HFF-Myc (cell line): ENCODE measurements around the gene SCTR.
A peak's percentile ranks its signal among the peaks of the same experiment; 100 is the strongest.

Experiments used
- DNase-seq: peaks from one replicate; pipeline ENCODE4 v3.0.0-alpha.2; 2011; ENCODE audit warnings: low read depth; ENCODE audit errors: extremely low read depth
- H3K4me3 ChIP-seq: replicated peaks from 2 replicates; pipeline ENCODE4 v1.5.1; 2011; ENCODE audit warnings: low read depth, mild to moderate bottlenecking, control low read depth, low read length
- TF ChIP-seq, protein P1 (sequence below): IDR thresholded peaks from 2 replicates; pipeline ENCODE4 v1.5.1; 2012; ENCODE audit warnings: mild to moderate bottlenecking, low read depth, low read length, control low read depth; ENCODE audit errors: missing control alignments

The SCTR gene

DNA sequence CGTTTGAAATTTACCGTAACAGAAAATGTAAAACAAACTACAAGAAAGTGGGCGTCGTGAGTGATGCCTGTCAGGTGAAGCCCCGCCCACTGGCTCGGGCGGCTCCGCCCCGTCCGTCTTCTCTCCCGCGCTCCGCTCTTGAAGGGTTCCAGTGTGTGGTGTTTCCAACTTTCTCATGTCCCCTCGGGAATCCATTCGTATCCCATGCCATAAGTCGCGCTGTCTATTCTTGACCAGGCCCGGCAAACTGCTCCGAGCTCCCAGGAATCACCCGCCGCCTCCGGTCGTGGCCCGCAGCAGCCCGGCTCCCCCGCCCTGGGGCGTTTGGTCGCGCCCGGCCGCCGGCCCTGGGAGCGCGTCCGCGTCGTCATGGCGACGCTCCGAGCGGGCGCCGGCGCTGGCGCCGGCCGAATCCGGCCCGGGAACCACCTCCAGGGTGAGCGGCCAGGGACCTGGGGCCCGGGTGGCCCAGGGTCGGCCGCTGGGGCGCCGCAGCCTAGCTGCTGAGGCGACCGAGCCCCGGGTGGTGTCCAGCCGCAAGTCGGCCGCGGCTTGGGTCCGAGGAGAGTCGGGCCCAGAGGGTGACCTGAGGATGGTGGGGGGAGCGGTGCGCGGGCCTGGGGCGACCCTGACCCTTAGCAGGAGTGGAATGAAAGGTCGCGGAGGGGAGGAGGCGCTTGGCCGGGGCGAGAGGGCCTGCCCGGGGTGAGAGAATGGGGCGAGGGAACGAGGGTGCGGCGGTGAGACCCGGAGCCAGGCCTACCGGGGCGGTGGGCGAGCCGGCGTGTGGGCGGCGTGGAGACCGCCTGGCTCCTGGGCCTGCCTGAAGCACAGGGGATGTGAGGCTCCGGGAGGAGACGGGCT is 20.0 kb upstream of the SCTR start, which contains the start of gene CFAP221:
CFAP221 (plus strand) TSS at position 375 of the 864 bp plus-strand sequence. CDS start 1,683 bp downstream, outside the sequence.
- TF ChIP-seq, protein P1, sequence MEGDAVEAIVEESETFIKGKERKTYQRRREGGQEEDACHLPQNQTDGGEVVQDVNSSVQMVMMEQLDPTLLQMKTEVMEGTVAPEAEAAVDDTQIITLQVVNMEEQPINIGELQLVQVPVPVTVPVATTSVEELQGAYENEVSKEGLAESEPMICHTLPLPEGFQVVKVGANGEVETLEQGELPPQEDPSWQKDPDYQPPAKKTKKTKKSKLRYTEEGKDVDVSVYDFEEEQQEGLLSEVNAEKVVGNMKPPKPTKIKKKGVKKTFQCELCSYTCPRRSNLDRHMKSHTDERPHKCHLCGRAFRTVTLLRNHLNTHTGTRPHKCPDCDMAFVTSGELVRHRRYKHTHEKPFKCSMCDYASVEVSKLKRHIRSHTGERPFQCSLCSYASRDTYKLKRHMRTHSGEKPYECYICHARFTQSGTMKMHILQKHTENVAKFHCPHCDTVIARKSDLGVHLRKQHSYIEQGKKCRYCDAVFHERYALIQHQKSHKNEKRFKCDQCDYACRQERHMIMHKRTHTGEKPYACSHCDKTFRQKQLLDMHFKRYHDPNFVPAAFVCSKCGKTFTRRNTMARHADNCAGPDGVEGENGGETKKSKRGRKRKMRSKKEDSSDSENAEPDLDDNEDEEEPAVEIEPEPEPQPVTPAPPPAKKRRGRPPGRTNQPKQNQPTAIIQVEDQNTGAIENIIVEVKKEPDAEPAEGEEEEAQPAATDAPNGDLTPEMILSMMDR = no peak
- peak; percentile 10 for DNase-seq
- peak within 1 kb of the TSS; percentile 31 for H3K4me3 ChIP-seq

DNA sequence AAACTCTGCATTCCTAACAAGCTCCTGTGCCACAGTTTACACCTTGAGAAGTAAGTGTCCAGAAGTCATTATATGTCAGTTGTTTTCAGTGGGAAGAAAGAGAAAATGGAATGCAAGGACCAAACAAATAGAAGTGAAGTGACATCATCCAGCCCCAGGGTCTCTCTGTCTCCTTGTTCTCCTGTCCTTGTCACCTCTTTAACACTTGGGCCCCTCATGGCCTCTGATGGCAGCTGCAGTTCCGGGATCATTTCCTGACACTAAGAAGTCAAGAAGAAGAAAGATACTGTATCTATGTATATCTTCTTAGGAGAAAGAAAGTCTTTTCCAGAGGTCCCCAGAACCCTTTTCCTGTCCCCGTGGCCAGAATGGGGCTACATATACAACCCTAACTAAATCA is 17.2 kb upstream of the SCTR start:
- H3K4me3 ChIP-seq = no peak overlapping the region
- no peak for DNase-seq
- TF ChIP-seq, protein P1 = no peak

DNA sequence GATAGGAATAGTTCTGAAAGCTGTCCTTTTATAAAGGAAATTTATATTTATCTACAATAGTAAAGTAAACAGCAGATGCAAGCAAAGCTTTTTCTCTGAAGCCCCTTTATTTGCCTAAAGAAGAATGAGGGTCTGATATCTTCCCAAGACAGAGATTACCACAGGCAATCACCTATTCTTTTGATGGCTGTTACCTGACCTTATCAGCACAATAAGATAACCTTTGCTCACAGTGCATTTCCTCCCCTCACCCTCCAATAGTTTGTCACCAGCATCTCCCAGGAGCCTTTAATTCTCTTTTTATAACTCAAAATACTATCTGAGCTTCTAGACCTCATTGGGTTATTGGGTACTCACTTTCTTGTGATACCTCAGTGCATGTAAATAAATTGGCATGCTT is 13.5 kb upstream of the SCTR start:
- TF ChIP-seq, protein P1 = no peak
- no peak for DNase-seq
- no peak overlapping the region for H3K4me3 ChIP-seq

DNA sequence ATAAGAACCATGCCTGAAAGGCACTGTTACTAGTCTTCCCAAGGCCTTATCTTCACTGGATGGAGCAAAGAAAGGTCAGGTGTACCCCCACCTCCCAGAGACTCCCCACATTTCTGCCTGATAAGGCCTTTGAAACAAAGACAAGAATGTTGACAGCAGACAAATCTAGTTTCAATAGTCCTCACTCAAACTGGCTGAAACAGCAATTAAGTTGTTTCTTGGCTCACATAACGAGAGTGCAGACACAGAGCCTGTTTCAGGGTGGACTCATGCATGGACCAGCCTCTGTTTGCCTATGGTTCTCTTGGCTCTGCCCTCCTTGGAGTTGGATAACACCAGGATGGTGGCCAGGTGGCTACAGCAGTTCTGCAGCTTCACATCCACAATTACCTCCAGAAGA is 12.4 kb upstream of the SCTR start:
- H3K4me3 ChIP-seq = no peak overlapping the region
- no peak for DNase-seq
- TF ChIP-seq, protein P1 = no peak

DNA sequence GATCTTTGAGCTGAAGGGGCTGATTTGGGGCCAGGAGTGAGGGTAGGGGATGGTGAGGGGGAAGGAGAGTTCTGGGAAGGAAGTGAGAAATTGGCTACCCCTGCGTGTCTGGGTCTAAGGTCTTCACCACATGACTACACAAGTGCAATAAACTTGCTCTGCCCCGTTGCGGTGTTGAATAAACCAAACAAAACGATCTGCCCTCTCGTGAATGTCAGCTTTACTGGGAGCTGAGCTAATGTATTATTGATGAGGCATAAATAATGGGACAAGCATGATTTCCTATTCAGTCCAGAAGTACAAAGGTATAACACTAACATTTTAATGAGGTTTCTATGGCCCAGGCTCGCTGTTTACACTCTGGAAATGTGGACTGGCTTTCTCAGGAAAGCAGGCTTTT is 11.9 kb upstream of the SCTR start:
- TF ChIP-seq, protein P1 = no peak
- H3K4me3 ChIP-seq = no peak overlapping the region
- no peak for DNase-seq

DNA sequence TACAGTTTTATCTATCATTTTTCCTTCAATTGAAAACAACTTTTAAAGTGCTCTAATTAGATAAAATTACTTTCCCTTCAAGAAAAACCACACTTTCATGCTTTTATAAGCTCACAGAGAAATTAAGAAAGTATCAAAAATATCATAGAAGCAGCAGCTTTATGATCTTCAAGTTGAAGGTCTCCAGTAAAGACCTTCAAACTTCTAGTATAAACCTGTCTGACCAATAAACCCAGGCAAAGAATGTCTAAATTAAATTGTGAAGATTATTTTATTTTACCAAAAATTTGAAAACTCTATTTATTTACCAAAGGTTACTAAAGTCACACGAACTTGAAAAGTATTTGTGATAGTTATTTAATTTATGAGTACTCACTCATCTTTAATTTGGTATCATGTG is 9.3 kb upstream of the SCTR start:
- no peak overlapping the region for H3K4me3 ChIP-seq
- no peak for DNase-seq
- TF ChIP-seq, protein P1 = no peak
